GM12874 (cell line): ENCODE data around the gene PRKN.

ENCODE experiments used
- TF ChIP-seq, protein P1 (sequence below): IDR thresholded peaks from 2 replicates; pipeline ENCODE4 v1.5.1; 2011; ENCODE audit warnings: low read depth, mild to moderate bottlenecking, control low read depth, low read length, moderate library complexity; ENCODE audit not compliant: insufficient read depth

The PRKN gene

DNA sequence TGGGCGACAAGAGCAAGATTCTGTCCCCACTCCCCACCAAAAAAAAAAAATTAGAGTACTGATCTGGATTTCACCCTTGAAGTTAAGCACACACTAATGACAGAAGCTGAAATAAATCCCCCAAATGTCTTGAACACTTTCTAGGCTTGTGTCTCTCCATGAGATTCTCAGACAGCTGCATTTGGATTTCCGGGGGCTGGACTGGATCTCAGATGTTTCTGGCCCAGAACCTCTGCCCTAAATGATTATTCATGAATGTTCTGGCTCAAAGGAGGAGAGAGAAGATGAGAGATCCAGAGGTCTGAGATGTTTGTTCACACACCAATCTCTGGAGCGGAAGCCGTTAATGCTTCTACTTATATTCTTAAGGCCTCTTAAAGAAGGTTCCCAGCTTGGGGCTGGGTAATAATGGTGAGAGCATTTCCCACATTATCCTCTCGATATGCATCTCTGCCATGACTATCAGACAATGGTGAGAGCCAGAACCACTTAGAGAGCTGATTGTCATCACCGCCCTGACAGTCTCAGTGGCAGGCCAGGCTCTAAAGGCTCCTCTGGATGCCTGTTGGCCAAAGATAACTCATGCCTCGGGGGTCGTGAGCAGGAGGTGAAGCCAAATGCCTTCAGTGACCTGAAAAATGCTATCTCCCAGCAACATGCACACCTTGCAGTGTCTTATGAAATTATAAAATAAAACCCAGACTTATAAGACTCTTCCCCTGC is 1325.8 kb downstream of the PRKN start:
- TF ChIP-seq, protein P1, sequence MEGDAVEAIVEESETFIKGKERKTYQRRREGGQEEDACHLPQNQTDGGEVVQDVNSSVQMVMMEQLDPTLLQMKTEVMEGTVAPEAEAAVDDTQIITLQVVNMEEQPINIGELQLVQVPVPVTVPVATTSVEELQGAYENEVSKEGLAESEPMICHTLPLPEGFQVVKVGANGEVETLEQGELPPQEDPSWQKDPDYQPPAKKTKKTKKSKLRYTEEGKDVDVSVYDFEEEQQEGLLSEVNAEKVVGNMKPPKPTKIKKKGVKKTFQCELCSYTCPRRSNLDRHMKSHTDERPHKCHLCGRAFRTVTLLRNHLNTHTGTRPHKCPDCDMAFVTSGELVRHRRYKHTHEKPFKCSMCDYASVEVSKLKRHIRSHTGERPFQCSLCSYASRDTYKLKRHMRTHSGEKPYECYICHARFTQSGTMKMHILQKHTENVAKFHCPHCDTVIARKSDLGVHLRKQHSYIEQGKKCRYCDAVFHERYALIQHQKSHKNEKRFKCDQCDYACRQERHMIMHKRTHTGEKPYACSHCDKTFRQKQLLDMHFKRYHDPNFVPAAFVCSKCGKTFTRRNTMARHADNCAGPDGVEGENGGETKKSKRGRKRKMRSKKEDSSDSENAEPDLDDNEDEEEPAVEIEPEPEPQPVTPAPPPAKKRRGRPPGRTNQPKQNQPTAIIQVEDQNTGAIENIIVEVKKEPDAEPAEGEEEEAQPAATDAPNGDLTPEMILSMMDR: no peak

DNA sequence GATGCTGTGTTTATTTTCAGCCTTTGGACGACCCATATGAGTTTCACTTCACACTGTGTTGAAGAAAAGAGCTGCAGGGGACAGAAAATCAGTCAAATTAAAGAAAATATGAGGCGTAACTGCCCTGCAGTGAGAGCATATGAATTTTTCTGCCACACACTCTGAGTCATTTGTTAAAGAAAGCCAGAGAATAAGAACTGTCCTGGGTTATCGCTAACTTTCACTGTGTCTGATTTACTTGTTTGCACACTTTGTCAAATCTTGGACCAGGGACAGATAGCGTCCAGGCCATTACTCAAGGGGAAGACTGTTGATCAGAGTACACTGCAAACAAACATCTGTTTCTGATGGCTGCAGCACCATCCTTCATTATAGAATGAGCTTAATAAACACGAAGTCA is 1326.9 kb downstream of the PRKN start:
- TF ChIP-seq, protein P1: no peak

DNA sequence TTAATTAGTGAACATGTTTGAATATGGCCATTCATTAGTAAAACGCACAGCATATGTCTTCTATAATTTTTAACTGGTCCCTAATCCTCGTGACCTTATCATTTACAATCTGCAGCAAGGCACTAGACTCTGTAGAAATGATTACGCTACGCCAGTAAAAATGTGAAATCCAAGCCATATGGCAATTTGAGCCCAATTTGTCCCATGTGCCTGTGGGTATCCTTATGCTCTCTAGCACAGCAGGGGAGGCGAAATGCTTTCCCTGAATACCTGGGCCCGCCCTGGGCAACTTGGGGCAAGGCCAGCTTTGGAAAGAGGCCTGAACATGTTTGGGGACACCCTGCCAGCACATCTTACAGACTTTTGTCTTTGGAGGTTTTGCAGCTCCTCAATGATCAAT is 1331.0 kb downstream of the PRKN start:
- TF ChIP-seq, protein P1: no peak

DNA sequence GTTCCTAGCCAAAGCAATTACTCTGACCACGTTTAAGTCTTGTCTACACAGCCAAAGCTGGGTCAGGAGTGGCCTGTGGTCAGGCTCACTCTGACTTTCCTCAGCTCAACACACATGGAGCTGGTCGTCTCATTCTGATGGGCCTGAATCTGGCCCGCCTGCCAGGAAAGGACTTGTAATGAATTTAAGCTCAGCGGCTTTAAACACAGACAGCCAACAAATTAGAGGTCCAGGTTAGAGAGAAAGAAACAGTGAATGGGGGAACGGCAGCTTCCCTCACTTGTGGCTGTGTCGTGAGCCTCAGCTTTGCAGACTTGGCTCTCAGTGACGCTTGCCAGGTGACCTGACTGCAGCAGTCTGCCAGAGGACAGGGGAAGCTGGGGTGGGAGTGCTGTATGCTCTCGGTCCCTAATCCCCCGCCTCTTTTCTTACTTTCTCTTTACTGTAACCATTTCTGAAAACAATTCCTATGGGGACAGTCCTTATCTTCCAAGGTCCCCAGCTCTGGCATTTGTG is 1331.8 kb downstream of the PRKN start:
- TF ChIP-seq, protein P1: no peak

DNA sequence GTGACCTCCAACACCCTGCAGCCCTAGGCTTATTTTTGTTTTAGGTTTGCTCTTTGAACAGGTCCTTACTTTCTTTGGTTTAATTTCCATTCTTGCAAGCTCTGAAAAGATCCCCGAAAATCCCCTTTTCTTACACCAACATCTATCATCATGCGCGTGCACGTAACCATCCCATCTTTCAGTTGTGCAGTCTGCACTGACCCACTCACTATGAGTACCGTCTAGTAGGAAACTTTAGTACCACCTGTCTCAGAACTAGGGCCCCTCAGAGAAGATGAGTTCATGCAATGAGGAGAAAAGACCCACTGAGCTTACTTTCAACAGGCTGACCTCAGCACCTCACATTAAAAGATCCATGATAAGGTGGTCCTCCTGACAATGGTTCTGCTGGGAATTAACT is 1333.1 kb downstream of the PRKN start:
- TF ChIP-seq, protein P1: no peak

DNA sequence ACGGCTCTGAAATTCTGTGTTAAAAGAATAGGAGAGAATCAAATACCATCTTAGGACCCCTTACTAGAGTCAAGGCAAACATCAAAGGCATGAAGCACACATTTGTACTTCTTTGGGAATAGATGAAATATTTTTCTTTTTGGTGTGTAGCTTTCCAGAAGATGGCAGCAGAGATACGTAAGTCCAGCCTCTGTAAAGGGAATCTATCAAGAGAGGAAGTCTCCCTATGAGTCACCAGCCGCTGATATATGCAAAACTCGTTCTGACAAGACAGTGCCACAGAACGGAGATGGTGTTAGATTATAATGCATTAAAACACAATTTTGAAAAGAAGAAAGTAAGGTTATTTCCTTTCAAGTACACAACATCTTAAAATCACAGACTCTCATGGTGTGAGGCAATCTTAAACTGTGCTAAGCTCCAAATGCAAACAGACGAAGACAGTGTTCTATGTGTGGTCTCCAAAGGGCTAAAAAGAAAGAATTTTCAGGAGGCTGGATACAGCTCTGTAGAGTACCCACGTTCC is 1333.7 kb downstream of the PRKN start:
- TF ChIP-seq, protein P1: peak; percentile 42

DNA sequence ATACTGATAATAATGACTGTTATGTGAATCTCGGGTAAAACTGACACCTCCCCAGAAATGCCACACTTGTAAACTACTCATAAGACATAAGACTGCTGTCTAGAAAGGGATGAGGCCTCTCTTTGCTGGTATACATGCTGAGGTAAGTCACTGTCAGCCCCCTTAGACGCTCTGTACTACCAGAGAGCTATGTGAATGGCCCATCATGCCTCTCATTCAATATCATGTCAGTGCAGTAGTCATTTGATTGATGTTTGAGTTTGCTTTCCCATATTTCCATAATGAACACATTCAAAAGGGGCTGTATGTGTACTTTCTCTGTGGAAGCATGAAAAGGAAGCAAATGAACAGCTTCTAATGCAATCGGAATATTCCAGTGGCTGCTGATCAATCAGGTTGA is 1334.3 kb downstream of the PRKN start:
- TF ChIP-seq, protein P1: no peak
